A673 (cell line): ENCODE measurements around the gene MGME1.

Experiments
- CTCF ChIP-seq: fragments of 300-800, 200-600 bp; sonication (generic); conservative IDR thresholded peaks from 2 replicates; pipeline ENCODE4 v1.5.1; 2017; ENCODE audit warnings: low read depth, mild to moderate bottlenecking, antibody characterized with exemption, low read length, moderate library complexity, mixed read lengths
- EZH2 ChIP-seq: fragments of 200-600 bp; sonication (generic); IDR thresholded peaks from 2 replicates; pipeline ENCODE4 v1.6.1; 2017; ENCODE audit warnings: borderline replicate concordance, low read depth, mild to moderate bottlenecking, mixed read lengths, antibody characterized with exemption, low read length; ENCODE audit not compliant: poor library complexity, severe bottlenecking

- TF ChIP-seq EZH2 (no peak), CTCF (no peak)
These were observed 37.2 kb downstream of the MGME1 start for GRCh38 chr20:18005990-18006364.
